ENCODE results near the gene PLCB3.

The PLCB3 gene

GRCh38 chr11:64268025-64268892 is 16.9 kb downstream of the PLCB3 start:
- DNase-seq: peak in 1 of 2 experiments; percentile 68

- DNase-seq: no peak
These were observed 17.7 kb downstream of the PLCB3 start for GRCh38 chr11:64268893-64269539.

GRCh38 chr11:64269540-64270220 is 18.4 kb downstream of the PLCB3 start:
- peak; percentile 100 for DNase-seq

- no peak for DNase-seq
These were observed 23.9 kb downstream of the PLCB3 start for GRCh38 chr11:64275031-64275800.

- DNase-seq: no peak
These were observed 24.5 kb downstream of the PLCB3 start for GRCh38 chr11:64275841-64276240.

- no peak for DNase-seq
These were observed 25.5 kb downstream of the PLCB3 start for GRCh38 chr11:64276653-64277431.

GRCh38 chr11:64278576-64279190 is 27.4 kb downstream of the PLCB3 start:
- DNase-seq: no peak

GRCh38 chr11:64281957-64282770 is 30.8 kb downstream of the PLCB3 start:
- DNase-seq: no peak

- DNase-seq: no peak
These were observed 31.8 kb downstream of the PLCB3 start for GRCh38 chr11:64283092-64283491.

GRCh38 chr11:64284048-64284961 is 33.0 kb downstream of the PLCB3 start, which contains the start of gene BAD:
TSS of gene BAD (minus strand) at chr11:64284665. CDS start at chr11:64284368, 297 bp downstream.
- peak; percentile 89 to 97 for DNase-seq

GRCh38 chr11:64284962-64285884 is 33.9 kb downstream of the PLCB3 start, which contains the start of gene GPR137:
TSS of gene GPR137 (plus strand) at chr11:64285848. CDS start at chr11:64286525, 677 bp downstream.
- DNase-seq: peak; percentile 85 to 89

GRCh38 chr11:64285885-64286800 is 34.8 kb downstream of the PLCB3 start:
- peak in 1 of 2 experiments; percentile 31 for DNase-seq

GRCh38 chr11:64286801-64287159 is 35.5 kb downstream of the PLCB3 start:
- DNase-seq: no peak

- no peak for DNase-seq
These were observed 36.5 kb downstream of the PLCB3 start for GRCh38 chr11:64287676-64288352.

- no peak for DNase-seq
These were observed 37.0 kb downstream of the PLCB3 start for GRCh38 chr11:64288353-64288750.

- no peak for DNase-seq
These were observed 37.8 kb downstream of the PLCB3 start for GRCh38 chr11:64289002-64289564.
